T-helper 22 cell (primary cell): ENCODE results near the gene GPR35.

ENCODE experiments used
- DNase-seq: peaks from one replicate; pipeline ENCODE4 v3.0.0-alpha.2; 2020; ENCODE audit warnings: low read depth

The GPR35 gene, protein sequence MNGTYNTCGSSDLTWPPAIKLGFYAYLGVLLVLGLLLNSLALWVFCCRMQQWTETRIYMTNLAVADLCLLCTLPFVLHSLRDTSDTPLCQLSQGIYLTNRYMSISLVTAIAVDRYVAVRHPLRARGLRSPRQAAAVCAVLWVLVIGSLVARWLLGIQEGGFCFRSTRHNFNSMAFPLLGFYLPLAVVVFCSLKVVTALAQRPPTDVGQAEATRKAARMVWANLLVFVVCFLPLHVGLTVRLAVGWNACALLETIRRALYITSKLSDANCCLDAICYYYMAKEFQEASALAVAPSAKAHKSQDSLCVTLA

DNA sequence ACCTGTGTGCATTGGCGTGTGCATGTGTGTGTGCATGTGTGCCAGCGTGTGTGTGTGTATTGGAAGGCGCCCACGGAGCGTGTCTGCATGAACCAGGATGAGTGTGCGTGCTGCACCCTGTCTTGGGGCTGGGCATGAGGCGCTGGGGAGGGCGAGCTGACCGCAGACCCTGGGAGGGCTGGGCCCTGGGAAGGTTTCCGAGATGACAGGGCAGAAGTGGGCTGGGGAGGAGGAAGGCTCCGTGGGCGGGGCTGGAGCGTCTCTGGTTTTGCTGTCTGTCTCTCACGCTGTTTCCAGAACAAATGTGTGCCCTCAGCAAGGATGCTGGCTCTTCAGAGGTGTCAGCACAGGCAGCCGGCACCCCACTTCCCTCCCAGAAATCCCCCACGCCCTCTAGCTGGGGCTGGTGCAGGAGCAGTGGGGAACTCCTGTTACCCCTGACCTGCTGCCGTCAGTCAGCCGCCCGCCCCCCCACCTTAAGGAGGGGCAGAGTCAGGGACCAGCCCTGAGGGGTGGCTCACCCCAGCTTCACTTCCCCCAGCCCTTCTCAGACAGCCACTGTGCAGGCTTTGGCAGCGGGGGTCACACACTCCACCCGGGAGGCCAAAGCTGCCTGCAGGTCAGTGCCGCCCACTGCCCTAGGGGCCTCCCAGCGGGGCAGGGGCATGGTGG, at the start of gene GPR35:
Gene GPR35, plus strand, starts transcription at position 531 of the 672 bp plus-strand sequence. CDS start 4,473 bp downstream, outside the sequence.
- DNase-seq: peak; percentile 87

GRCh38 chr2:240576036-240576435, 49.2 kb upstream of the GPR35 start:
- no peak for DNase-seq

DNA sequence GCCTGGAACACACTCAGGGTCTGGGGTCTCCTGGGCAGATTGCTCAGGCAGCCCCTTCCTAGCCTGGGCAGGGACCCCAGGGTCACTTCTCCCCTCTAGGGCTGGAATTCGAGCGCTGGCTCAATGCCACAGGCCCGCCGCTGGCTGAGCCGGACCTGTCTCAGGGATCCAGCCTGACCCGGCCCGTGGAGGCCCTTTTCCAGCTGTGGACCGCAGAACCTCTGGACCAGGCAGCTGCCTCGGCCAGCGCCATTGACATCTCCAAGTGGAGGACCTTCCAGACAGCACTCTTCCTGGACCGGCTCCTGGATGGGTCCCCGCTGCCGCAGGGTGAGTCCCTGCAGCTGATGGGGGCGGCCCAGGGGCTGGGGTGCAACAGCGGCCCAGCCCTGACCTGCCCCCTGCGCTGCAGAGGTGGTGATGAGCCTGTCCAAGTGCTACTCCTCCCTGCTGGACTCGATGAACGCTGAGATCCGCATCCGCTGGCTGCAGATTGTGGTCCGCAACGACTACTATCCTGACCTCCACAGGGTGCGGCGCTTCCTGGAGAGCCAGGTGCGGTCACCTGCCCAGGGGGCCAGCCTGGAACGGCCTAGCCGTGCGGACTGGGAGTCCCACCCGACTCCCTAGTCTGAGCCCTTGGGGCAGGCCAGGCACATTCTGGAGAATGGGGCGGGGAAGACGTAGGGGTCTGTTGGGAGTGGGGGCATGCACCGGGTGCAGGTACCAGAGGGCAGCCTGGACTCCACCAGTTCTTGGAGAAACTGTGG, 48.7 kb upstream of the GPR35 start:
- no peak for DNase-seq

GRCh38 chr2:240577281-240578109, 47.8 kb upstream of the GPR35 start:
- no peak for DNase-seq

DNA sequence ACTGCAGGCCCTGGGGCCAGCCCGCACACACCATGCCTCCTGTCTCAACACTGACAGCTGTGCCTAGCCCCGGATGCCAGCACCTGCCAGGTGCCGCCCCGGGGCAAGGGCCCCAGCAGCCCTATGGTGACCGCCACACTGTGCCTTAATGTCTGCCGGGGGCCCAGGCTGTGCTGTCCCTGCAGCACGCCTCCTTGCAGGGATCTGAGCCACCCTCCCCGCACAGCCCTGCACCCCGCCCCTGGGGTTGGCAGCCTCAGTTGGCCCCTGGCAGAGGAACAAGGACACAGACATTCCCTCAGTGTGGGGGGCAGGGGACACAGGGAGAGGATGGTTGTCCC, 47.2 kb upstream of the GPR35 start:
- DNase-seq: no peak

DNA sequence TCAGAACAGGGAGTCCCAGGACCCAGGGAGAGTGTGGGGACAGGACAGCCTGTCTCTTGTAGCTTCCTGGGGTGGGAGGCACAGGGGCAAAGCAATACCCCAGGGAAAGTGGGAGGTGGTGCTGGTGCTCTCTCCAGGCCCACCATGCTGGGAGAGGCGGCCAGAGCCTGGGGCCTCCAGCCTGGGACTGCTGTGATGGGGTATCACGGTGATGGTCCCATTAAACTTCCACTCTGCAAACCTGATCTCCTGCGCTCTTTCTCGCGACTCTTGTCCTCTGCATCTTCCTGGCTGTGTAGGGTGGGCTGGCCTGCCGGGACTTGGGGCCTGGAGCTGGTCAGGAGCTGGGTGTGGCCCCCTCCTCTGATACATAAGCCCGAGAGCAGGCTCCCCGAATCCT, 46.8 kb upstream of the GPR35 start:
- DNase-seq: no peak

GRCh38 chr2:240579071-240579762, 46.1 kb upstream of the GPR35 start:
- no peak for DNase-seq

DNA sequence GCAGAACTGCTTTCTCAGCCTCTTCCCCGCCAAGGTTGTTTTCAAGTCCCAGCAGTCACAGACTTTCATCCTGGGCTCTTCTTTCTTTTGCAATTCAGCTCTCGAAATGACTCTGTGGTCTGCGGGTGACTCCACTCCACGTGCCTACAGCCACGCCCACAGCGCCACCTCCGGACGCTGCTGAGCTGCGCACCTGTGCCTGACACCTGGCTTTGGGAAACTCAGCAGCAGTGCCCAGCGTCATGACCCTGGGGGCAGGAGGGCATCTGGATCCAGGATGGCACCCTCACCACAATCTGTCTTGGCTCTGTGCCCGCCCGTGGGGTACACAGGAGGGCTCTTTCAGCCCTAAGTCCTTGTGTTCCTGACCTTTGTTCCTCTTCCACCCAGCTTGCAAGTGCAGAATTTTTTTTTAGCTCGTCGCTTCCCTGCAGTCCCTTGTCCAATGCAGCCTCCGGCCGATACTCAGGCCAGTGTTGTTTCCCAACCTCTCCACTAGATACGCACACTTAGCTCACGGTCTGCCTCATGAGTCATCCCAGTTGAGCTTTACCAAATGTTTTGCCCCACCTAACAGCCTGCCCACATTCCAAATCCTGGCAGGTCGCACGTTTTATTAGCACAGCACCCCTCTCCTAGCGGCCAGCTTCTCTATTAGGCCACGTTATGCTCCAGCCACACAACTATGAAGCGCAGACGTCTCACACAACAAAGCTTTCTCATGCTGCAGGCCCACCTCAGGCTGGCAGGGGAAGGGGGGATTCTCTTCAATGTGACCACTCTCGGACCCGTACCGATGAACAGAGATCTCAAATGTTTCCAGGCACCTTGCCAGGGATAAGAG, 45.3 kb upstream of the GPR35 start:
- peak; percentile 70 for DNase-seq

GRCh38 chr2:240581811-240582210, 43.5 kb upstream of the GPR35 start:
- no peak for DNase-seq

- no peak for DNase-seq
These were observed 42.5 kb upstream of the GPR35 start for GRCh38 chr2:240582781-240583180.

DNA sequence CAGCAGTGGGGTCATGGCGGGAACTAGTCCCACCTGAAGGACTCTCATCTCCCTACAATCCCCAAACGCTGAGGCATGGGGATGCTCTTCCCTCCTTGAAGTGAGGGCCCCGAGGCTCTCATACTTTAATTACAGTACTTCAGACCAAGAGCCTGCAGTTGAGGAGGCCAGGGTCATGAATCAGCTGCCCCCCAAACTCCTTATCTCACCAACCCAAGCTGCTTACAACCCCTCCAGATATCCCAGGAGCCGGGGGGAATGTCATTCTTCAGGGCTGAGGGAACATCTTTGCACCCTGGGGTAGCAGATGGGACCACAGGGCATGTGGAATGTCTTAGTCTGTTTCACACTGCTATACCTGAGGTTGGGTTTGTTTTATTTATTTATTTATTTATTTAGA, 41.5 kb upstream of the GPR35 start:
- DNase-seq: no peak

DNA sequence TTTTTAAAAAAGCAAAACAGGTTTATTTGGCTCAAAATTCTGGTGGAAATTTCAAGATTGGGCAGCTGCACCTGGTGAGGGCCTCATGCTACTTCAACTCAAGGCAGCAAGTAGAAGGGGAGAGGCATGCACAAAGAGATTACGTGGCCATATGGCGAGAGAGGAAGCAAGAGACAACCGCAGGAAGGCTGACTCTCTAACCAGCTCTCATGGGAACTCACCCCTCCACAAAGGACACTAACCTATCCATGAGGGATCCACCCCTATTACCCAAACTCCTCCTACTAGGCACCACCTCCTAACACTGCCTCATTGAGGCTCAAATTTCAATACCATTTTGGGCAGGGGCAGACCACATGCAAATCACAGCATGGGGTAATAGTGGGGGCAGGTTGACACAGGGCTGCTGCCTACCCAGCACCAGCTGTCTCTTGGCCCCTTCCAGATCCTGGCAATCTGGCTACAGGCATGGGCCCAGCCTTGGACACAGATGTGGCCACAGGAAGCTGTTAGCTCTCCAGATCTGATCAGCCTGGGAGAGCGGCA, 40.7 kb upstream of the GPR35 start:
- DNase-seq: no peak

DNA sequence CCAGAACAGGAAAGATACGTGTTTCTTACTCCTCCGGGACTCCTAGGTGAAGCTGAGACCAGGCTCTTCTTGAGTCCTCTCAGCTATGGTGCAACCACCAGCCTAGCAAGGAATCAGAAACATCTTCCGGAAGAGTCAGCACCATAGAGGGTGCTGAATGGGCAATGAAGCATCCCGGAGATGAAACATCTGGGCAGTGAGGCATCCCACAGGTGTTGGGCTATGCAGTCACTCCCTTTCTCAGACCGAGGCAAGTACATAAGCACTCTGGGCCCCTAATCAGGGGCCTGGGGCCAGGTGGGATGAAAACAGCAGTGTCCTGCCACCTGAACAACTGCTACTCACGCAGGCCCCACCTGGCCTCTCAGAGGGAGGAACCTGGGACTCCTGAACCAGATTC, 40.2 kb upstream of the GPR35 start:
- DNase-seq: no peak

- DNase-seq: no peak
These were observed 39.5 kb upstream of the GPR35 start for GRCh38 chr2:240585681-240586197.

DNA sequence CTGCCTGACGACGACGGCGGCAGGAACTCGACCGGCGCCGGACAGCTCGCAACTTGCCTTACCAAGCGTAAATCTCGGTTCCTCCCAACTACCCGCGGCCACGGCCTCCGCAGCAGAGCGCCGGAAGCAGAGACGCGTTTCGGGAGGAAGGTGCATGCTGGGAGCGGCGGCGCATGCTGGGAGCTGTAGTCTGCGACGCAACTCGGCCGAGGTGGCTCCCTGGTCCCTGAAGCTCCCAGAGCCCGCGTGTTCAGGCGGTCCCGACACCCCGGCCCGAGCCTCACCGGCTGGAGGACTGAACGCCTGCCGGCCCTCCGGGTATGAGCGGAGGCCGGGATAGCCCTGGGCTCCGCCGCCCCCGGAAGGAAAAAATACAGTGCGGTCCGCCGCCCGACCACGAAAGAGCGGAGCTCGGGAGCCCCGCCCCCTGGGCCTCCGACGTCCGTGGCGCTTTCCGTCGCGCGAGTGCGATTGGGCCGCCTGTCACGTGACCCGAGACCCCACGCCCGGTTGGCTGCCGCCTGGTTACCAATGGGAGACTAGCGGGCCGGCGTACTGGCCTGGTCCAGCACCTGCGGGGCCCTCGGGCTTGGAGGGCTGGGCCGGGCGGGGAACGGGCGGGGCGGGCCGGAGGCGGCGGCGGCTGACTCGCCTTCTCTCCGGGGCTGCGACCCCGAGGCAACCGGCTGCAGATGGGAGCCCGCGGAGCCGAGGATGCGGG, 38.9 kb upstream of the GPR35 start, which contains the start of gene CAPN10:
Gene CAPN10, plus strand, starts transcription at position 537 of the 721 bp plus-strand sequence. Its CDS starts 178 bp downstream, at position 715.
- DNase-seq: peak; percentile 95

- DNase-seq: peak; percentile 51
These were observed 38.1 kb upstream of the GPR35 start for GRCh38 chr2:240586919-240587800.

- no peak for DNase-seq
These were observed 37.1 kb upstream of the GPR35 start for GRCh38 chr2:240588006-240588655.

GRCh38 chr2:240588669-240589068, 36.6 kb upstream of the GPR35 start:
- DNase-seq: no peak
